AML-193 (cell line): ENCODE data around the gene WNK1.
A peak's percentile ranks its signal among the peaks of the same experiment; 100 is the strongest.
"Not testable (repeated sequence)": the region's sequence is repeated elsewhere in the genome, so short reads cannot be mapped to it uniquely, and the experiment has no call there.

Experiments
- DNase-seq, 2 experiments: peaks; one replicate each; lab custom pipeline; 2025; lab: John Stamatoyannopoulos, UW

Gene WNK1

DNA sequence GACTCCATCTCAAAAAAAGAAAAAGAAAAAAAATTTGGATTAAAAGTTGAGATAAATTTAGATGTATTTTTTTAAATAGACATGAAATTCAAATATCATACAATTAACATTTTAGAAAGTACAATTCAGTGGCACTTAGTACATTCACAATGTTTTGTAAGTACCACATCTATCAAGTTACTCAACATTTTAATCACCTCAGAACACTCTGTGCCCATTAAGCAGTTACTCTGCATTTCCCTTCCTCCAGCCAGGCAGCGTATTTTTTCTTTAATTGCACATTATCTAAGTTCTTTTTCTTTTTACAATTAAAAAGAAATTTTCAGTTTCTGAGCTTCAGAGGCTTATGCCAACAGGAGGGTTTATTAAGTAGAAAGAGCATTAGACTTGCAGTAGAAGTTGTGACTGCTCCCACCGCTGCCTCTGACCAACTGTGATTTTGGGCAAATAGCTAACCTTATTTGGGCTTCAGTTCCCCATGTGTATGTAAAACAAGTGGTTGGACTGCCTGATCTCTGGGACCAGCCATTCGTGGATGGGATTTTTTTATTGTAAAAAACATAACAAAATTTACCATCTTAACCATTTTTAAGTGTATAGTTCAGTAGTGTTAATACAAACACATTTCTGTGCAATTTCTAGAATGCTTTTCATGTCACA is 65.7 kb downstream of the WNK1 start:
- DNase-seq: no peak

DNA sequence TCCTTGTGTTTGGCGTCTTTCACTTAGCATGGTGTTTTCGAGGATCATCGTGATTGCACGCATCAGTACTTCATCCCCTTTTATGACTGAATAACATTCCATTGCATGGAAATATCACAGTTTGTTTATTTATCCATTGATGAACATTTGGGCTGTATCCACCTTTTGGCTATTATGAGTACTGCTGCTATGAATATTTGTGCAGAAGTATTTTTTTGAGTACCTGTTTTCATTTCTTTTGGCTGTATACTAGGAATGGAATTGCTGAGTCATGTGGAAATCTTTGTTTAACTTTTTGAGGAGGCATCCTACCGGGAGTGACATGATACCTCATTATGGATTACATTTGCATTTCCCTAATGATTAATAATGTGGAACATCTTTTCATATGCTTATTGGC is 66.4 kb downstream of the WNK1 start:
- DNase-seq: no peak

DNA sequence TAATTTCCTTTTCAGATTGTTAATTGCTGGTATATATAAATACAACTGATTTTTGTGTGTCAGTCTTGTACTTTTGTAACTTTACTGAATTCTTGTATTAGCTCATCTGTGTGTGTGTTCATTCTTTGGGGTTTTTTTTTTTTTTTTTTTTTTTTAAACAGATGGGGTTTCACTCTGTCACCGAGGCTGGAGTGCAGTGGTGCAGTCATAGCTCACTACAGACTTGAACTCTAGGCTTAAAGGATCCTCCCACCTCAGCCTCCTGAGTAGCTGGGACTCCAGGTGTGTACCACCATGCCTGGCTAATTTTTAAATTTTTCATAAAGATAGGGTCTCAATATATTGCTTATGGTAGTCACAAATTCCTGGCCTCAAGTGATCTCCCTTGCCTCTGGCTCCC is 68.0 kb downstream of the WNK1 start:
- DNase-seq: no peak

DNA sequence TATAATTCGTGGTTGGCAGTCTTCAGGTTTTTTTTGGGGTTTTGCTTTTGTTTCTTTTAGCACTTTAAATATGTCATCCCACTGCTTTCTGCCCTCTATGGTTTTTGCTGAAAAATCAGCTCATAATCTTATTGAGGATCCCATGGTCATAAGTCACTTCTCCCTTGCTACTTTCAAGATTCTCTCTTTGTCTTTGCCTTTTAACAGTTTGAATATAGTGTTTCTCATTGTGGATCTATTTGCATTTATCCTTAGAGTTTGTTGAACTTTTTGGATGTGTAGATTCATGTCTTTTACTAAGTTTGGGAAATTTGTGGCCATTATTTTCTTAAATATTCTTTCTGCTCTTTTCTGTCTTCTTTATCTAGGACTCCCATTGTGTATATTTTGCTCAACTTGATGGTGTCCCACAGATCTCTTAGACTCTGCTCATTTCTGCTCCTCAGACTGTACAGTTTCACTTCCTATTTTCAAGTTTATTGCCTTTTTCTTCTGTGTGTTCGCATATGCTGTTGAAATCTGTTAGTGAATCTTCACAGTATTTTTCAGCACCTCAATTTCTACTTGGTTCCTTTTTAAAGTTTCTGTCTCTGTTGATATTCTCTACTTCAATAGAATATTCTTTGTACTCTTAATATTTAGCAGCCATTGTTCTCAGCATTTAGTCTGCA is 70.8 kb downstream of the WNK1 start:
- DNase-seq: peak; percentile 7 to 43

DNA sequence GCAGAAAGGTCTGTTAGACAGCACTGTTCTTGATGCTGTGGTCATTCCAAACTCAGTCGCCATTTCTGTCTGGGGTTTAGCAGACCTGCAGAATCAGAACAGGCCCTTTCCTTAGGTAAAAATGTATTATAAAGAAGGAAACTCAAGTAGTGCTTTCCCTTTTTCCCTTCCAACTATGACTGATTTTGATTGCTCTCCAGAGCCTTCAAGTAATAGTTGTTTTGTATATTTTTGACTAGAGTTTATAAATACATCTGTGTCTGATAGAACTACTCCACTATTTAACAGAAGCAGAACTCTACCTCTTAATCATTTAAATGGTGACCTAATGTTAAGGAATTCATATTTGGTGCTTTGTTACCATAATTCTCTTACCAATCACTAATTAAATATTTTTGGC is 74.0 kb downstream of the WNK1 start:
- no peak for DNase-seq

DNA sequence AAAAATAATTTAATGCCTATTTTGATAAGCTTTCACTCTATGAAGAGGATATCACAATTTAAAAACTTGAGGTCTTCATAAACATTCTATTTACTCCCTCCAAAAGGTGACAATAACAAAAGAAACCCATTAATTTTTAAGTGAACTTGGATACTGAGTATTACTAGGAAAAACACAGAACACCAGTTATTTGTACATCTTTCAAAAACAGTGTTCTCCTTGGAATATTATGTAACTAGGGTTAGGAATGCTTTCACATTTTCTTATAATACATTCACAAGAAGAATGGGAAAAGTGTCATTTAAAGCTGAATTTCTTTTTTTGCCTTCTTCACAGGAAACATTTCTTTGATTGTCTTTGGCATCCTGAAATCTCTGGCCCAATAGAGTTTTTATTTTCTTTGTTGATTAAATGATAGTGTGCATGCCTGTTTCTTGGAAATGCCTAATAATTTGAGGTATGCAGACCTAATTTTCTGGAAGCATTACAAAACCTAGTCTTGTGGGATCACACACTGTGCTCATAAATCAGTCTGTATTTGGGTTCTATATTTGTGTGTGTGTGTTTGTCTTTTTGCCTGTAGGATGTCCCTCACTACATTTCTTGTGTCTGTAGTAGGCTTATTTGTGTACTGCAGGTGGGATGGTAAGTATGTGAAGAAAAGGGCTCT is 76.5 kb downstream of the WNK1 start:
- DNase-seq: no peak

DNA sequence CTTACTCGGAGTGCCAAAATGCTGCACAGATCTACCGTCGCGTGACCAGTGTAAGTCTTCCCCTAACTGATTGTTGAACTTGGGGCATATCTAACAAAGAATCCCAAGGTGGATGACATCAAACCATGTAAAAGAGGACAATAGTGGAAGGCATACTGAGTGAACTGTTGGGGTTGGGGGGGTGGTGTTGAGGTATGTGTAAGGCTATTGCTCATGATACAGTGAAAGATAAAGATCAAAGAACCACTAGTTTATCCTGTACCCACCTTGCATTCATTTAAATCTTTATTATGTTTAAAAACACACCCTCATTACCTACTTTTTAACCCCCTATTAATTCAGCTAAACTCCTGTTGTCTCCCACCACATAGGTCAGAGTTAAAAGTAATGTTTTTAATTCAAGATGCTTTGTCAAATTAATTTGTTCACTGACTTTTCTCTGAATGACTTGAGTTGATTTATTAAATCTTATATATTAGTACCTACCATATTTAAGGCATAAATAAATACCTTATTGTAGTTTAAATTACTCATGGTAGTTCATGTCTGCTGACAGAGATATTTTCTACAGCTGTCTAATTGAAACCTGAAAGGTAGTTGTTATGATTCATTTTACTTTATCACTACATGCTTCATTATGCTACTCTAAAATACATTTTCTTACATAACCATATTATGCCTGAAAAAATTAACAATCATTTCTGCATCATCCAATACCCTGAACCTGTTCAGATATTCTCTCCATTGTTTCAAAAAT is 77.9 kb downstream of the WNK1 start:
- no peak for DNase-seq

DNA sequence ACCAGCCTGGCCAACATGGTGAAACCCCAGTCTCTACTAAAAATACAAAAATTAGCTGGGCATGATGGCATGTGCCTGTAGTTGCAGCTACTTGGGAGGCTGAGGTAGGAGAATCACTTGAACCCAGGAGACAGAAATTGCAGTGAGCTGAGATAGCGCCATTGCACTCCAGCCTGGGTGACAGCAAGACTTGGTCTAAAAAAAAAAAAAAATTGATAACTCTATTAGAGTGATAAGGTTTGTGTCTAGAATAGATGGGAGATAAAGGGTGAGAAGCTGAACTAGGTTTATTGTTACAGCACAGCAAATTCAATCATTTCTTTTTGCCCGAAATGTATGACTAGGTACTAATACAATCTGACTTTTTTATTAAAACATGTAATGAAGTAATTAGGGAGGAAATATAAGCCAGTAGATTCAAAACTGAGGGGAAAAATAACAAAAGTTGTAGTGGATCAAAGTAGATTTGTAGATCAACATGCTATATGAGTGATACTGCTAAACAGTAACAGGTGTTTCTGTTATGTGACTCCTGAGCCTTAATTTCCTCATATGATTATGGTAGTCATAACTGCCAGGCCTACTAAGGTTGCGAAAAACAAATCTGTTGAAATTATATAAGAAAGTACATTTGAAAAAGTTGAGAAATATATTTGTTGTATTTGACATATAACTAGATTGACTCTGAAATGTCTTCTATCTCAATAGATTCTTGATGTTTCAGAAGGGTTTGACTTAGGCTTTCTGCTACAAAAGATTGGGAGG is 83.6 kb downstream of the WNK1 start:
- DNase-seq: peak; percentile 62 to 65

DNA sequence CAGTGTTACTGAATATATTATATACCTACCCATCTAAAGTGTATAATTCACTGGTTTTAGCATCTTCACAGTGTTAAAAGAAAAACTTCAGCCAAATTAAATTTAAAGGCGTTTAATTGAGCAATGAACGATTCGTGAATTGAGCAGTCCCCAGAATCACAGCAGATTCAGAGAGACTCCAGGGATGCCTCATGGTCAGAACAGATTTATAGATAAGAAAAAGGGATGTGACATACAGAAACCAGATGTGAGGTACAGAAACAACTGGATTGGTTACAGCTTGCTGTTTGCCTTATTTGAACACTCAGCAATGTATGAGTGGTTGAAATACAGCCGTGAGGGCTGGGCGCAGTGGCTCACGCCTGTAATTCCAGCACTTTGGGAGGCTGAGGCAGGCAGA is 84.6 kb downstream of the WNK1 start:
- DNase-seq: no peak

DNA sequence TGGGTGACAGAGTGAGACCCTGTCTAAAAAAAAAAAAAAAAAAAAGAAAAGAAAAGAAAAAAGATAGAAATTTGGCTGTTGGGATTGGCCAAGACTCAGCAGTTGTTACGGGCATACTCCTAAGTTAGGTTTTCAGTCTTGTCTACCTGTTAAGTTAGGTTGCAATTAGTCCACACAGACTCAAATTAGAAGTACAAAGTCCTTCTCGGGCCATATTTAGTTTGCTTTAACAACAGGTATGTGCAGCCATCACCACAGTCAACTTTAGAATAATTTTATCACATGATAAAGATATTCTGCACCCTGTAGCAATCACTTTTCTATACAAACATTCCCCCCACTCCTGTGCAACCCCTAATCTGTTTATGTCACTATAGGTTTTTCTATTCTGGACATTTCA is 85.2 kb downstream of the WNK1 start:
- no peak for DNase-seq

DNA sequence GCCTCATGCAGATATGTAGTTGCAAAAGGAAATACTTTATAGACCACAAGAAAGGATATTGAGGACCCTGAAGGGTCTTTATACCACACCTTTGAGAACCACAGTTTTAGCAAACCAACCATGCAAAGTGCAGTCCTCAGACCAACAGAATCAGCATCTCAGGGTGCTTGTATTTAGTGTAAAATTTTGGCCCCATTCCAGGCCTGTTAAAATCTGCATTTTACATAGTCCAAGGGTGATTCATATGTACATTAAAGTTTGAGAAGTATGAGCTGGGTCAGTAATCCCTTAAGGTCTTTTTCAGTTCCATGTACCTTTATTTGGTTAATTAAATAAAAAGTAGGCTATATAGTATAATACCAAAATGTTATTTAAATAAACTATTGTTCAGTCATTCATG is 91.2 kb downstream of the WNK1 start:
- DNase-seq: no peak

DNA sequence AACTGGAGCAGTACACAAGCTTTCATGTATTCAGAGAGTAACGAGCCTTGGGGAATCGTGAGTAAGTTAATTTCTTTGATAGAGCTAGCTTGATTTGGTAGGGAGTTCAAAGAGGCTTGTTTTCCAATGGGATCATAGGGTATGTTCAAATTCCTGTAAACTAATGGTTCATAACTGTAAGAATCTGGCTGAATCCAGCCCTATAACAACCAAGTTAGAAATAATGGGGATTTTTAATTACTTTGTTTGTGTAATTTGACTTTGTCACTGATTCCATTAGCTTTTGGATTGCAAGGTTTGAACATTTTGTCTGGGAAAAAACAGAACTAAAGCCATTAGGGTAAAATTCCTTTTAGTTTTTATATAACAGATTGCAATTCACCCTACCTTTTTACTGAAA is 94.0 kb downstream of the WNK1 start:
- DNase-seq: no peak

DNA sequence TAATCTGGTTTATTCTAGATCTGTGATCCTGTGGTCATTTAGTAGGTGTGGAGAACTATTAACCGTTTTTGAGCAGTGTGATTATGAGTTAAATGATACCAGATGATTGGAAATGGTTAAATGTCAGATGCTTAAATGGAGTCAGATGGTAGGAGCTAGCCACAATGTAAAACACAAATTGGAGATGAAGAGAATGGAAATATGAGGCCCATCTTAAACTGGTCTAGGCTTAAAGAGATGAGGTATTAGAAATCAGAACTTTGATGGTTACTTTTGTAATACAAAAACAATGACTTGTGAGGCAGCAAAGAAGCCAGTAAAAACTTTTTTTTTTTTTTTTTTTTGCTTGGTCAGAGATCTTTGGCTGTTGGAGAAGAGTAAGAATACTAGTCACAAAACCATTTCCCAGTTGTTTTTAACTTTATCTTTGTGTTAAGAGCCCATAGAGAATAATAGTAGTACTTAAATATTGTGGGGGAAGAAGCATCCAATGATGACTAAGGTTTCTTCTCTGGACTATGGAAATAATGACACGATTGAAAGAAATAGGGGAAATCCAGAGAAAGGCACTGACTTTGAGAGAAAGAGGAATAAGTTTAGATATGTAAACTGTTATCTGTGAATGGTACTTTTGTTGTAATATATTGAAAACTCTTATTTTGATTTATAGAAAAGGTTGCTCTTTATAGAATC is 95.9 kb downstream of the WNK1 start:
- DNase-seq: no peak

DNA sequence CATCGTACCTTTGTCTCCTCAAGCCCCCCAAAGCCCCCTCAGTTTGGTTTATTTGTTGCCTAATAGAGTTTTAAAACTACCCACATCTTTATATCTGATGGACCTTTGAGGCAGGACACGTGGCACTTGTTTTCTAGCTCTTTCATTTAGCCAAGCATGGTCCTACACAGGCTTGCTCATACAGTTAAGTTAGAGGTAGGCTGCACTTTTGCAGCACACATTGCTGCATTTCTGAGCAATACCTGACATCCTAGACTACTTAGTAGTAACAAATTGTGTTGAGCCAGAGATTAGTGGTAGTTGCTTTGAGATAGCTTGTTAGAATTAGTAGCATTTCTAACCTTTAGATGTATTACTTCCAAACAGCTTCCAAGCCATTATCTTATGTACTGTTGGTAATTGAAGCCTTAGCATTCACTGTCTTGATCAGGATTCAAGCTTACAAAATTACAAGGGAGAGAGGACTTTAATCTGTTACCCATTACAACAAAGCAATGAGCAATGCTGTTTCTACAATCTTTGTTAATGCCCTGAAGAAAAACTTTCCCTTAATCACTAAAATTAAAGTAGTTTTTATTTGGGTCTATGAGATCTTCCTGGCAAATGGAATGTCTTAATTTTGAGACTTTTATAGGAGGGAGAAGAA is 96.6 kb downstream of the WNK1 start:
- no peak for DNase-seq

DNA sequence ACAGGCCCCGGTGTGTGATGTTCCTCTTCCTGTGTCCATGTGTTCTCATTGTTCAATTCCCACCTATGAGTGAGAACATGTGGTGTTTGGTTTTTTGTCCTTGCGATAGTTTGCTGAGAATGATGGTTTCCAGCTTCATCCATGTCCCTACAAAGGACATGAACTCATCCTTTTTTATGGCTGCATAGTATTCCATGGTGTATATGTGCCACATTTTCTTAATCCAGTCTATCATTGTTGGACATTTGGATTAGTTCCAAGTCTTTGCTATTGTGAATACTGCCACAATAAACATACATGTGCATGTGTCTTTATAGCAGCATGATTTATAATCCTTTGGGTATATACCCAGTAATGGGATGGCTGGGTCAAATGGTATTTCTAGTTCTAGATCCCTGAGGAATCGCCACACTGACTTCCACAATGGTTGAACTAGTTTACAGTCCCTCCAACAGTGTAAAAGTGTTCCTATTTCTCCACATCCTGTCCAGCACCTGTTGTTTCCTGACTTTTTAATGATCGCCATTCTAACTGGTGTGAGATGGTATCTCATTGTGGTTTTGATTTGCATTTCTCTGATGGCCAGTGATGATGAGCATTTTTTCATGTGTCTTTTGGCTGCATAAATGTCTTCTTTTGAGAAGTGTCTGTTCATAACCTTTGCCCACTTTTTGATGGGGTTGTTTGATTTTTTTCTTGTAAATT is 97.5 kb downstream of the WNK1 start:
- DNase-seq: not testable (repeated sequence)

DNA sequence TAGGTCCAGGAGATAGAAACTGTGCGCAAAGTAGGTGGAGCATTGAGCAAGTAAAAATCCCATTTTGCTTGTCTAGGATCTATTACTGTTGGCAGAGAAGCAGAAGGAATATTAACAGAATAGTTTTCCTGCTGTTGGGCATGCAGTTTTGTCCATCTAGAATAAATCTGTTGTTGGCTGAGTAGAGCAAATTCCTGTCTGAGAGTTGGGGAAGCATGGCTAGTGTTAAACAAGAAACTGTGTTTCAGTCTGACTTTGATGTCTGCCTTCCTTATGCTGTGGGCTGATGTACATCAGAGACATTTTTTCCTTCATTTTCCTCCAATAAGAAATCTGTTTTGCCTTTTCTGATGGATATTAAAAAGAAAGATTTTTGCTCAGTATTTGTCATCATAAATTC is 99.0 kb downstream of the WNK1 start:
- no peak for DNase-seq

DNA sequence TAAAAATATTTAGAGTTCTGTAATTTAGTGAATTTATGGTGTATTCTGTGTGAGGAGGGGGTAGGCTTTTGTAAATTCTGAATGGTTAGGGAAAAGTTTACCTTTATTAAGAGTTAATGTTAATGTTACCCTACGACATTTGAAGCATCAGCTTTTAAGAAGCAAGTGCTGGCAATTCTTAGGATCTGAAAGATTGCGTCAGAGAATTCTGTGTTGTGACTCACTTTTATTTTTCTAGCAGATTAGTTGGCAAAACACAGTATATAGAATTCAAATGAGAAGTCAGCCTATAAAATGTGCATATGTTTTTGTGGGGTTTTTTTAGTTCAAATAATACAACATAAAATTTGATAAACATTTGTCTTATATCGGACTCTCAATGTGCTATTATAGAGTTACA is 99.5 kb downstream of the WNK1 start:
- DNase-seq: peak; percentile 29 to 54

DNA sequence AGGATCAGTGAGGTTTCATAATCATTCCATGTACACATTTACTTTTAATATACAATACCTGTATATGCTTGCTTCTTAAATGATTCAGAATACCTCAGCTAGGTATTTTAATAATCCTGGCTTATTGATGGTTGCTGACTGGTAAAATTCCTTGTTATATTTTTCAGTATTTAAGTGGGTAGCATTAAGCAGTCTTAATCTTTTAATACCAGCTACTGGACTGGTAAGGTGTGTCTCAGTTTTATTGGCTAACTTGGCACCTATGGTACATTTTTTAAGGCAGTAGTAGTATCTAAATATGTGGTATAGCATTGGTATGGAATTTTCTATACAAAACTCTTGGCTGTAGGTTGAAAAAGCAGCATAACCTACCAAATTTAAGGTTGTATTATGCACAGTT is 100.5 kb downstream of the WNK1 start:
- DNase-seq: no peak

DNA sequence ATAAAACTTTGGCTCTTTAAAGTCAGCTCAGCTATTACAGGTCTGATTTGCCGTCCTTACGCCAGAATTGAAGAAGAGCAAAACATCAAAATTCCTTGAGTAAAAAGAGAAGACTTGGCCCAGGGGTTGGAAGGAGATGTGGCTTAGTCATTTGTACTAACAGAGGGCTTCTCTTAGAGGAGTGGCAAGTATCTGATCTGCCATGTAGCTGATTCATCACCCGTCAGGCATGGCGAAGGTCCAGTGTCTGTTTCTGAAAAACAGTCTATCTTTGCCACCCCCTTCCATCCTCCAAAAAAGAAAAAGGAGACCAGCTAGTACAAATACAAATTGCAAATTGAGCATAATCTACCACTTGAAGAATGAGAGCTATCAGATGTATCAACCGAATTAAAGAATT is 105.2 kb downstream of the WNK1 start:
- no peak for DNase-seq

DNA sequence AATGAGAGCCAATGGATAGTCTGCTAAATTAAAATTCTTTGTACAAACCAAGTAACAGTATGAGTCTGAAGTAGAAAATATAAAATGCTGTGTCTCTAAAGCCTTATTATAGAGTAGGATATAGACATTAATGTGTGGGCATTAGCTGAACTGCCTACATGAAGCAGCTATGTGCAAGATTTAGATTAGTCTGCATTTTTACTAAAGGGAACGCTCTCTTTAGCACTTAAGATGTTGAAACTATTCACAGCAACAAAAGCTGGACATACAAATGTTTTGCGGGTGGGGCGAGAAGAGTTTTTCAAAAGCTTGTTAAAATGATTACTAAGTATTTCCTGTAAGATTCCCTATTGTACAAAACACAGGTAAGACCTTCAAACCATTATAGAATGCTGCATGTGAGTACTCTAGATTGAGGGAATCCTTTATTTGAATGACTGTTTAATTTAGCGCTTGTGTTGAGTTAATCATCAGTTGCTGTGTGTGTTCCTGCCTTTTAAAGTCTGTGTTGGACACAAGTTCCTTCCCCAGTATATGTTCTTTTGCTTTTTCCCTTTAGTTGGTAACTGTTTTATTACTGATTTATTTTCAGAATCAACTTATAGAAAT is 110.0 kb downstream of the WNK1 start:
- no peak for DNase-seq
